Measurements from ENCODE around the gene SLFN13. TPM values are rescaled to one million over a fixed set of nuclear protein-coding genes. Genes with fewer than 3 reads are reported as not detected.
"Not testable (repeated sequence)": the region's sequence is repeated elsewhere in the genome, so short reads cannot be mapped to it uniquely, and the experiment has no call there.

Gene SLFN13
- total RNA-seq, 1 donor from 2014 or later: 9.9 TPM

GRCh38 chr17:35414247-35414646 is 34.3 kb downstream of the SLFN13 start:
- no peak for DNase-seq (ENCODE audit: low read depth)
- no peak for TF ChIP-seq CTCF (conservative IDR thresholded peaks at IDR 0.05; ENCODE audit: low read depth, low read length)

GRCh38 chr17:35407531-35407930 is 41.0 kb downstream of the SLFN13 start:
- no peak for TF ChIP-seq CTCF (conservative IDR thresholded peaks at IDR 0.05; ENCODE audit: low read depth, low read length)
- DNase-seq (ENCODE audit: low read depth): no peak
- H3K4me3 ChIP-seq (ENCODE audit: low read depth, low read length): no peak overlapping the region

More at GRCh38 chr17:35414247-35414646, 34.3 kb downstream of the SLFN13 start:
- no peak overlapping the region for H3K4me3 ChIP-seq (ENCODE audit: low read depth, low read length)

GRCh38 chr17:35406568-35406967 is 42.0 kb downstream of the SLFN13 start:
- no peak for DNase-seq (ENCODE audit: low read depth)
- no peak for TF ChIP-seq CTCF (conservative IDR thresholded peaks at IDR 0.05; ENCODE audit: low read depth, low read length)
- H3K4me3 ChIP-seq (ENCODE audit: low read depth, low read length): no peak overlapping the region

GRCh38 chr17:35404360-35404759 is 44.2 kb downstream of the SLFN13 start:
- no peak for DNase-seq (ENCODE audit: low read depth)

GRCh38 chr17:35393783-35394182 is 54.8 kb downstream of the SLFN13 start:
- DNase-seq (ENCODE audit: low read depth); H3K4me3 ChIP-seq (ENCODE audit: low read depth, low read length): not testable (repeated sequence)

More at GRCh38 chr17:35404360-35404759, 44.2 kb downstream of the SLFN13 start:
- no peak overlapping the region for H3K4me3 ChIP-seq (ENCODE audit: low read depth, low read length)
- TF ChIP-seq CTCF (conservative IDR thresholded peaks at IDR 0.05; ENCODE audit: low read depth, low read length): no peak

GRCh38 chr17:35390663-35391062 is 57.9 kb downstream of the SLFN13 start:
- TF ChIP-seq CTCF (conservative IDR thresholded peaks at IDR 0.05; ENCODE audit: low read depth, low read length): no peak
- no peak overlapping the region for H3K4me3 ChIP-seq (ENCODE audit: low read depth, low read length)
- DNase-seq (ENCODE audit: low read depth): no peak

- H3K4me3 ChIP-seq (ENCODE audit: low read depth, low read length): no peak overlapping the region
- no peak for DNase-seq (ENCODE audit: low read depth)
- TF ChIP-seq CTCF (conservative IDR thresholded peaks at IDR 0.05; ENCODE audit: low read depth, low read length): no peak
Measured at GRCh38 chr17:35390156-35390555, 58.4 kb downstream of the SLFN13 start.
